ENCODE measurements around the gene ZCCHC7.
"Not testable (repeated sequence)": the region's sequence is repeated elsewhere in the genome, so short reads cannot be mapped to it uniquely, and the experiment has no call there.

The ZCCHC7 gene

DNA sequence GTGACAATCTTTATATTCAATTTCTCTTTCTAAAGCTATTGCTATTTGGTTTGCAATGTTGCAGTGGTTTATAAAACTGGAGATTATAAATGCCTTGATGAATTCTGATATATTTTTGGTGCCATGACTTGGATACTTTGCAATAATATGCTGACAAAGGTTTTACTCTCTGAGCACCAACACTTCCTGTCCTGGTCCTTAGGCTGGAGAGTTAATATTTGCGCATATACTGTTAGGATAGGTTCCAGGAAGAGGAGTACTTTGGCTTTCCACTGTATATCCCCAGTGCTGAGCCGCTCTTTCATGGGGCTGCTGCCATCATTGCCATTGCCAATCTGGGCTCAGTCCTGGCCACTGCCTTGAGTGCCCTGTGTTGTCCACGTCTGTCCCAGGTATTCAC, 139.6 kb downstream of the ZCCHC7 start:
- DNase-seq, result no peak

DNA sequence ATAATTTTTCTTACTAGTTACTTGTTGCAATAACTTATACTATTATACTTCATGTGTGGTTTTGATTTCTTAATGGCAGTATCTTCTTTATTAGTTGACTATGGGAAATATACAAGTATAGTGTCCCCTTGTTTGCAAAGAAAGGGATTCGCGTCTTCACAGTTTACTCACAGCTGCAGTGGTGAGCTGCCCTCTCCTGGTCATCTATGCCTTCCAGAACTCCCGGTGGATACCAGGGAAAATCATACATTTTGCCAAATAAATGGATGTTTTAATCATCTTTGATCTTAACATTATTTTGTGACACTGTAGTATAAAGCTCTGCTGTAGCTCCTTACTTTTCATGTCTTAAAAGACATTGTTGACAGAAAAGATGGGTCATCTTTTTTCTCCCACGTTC, 142.0 kb downstream of the ZCCHC7 start:
- no peak for DNase-seq

GRCh38 chr9:37264539-37264938, 144.2 kb downstream of the ZCCHC7 start:
- no peak for DNase-seq

- no peak for DNase-seq
These were observed 146.3 kb downstream of the ZCCHC7 start for GRCh38 chr9:37266630-37267029.

GRCh38 chr9:37269221-37269620, 148.8 kb downstream of the ZCCHC7 start:
- DNase-seq, result no peak

DNA sequence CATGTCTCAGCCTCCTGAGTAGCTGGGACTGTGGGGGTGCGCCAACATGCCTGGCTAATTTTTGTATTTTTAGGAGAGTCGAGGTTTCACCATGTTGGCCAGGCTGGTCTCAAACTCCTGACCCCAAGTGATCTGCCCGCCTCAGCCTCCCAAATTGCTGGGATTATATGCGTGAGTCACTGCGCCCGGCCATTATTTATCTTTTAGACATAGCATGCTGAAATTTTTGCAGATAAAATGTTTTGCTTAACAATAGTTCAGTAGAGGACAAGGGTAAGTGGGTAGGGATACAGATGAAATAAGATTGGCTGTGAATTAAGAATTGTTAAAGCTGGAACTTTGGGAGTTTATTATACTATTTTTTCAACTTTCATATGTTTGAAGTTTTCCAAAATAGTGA, 151.3 kb downstream of the ZCCHC7 start:
- DNase-seq, result no peak

DNA sequence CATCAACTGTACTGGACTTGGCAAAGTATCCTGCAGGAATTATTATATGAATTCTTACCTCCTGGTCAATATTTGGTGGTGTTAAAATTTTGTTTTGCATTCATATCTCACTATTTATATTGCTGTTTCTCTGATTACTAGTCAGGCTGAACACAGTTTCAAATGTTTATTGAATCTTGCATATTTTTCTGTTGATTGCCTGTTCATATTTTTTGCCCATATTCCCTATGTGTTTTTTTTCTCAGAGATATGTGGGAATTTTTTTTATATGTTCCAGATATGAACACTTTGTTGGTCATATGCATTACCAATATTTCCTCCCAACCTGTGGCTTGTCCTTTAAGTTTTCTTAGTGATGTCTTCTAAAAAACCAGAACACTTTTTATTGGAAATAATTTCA, 153.2 kb downstream of the ZCCHC7 start:
- DNase-seq, result no peak

- no peak for DNase-seq
These were observed 161.2 kb downstream of the ZCCHC7 start for GRCh38 chr9:37281541-37281940.

DNA sequence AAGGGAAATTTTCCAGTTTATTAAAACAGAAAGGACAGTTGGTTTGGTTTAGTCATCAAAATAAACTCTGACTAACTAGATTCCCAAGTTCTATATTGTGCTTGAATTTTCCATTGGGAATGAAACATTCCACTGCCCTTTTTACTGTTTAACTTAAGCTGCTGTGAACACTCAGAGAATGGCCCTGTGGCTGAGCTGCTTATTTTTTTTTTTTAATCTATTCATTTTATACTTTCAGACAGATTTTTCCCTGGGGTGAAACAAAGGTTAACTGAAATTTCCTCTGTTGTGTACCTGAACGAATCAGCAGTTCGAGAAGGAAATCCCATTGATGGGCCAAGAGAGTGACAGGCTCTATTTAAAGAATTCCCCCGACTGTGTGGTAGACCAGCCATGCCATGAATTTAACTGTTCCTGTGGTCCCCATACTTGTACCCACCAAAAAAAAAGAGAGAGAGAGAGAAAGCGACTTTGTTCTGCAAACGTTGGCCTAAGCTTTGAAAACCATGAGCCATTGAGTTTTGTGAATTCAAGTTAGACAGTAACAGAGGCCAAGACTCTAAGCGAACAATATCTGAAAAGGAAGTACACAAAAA, 163.5 kb downstream of the ZCCHC7 start:
- DNase-seq, result no peak

DNA sequence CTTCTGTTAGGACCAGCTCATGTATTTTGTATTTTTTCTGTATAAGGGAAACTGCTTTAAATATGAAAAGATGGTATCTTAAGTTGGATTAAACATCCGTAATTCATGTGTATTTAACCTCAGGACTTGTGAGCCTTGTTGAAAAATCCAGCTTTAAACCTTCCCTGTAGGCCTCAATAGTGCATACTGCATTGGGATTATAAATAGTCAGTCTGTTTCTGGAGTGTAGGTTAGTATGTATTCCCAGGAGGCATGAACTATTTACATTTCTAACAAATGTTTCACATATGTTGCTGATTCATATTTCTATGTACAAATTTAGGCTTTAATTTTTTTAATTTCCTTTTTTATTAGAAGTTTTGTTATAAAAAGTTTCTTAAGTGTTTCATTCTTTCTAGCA, 164.3 kb downstream of the ZCCHC7 start:
- DNase-seq, result no peak

DNA sequence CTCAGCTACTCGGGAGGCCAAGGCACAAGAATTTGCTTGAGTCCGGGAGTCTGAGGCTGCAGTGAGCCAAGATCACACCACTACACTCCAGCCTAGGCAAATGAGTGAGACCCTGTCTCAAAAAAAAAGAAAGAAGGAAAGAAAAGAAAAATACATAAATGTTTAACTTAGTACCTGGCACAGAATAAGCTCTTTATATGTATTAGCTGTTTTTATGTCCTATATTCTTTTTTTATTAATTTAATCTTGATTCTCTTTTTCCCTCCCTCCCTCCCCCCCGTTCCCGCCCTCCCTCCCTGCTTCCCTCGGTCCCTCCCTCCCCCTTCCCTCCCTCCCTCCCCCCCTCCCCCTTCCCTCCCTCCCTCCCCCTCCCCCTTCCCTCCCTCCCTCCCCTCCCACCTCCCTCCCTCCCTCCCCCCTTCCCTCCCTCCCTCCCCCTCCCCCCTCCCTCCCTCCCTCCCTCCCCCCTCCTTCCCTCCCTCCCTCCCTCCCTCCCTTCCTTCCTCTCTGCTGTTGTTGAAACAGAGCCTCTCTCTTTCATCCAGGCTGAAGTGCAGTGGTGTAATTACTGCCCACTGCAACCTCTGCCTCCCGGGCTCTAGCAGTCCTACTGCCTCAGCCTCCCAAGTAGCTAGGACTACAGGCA, 166.3 kb downstream of the ZCCHC7 start:
- no peak for DNase-seq

DNA sequence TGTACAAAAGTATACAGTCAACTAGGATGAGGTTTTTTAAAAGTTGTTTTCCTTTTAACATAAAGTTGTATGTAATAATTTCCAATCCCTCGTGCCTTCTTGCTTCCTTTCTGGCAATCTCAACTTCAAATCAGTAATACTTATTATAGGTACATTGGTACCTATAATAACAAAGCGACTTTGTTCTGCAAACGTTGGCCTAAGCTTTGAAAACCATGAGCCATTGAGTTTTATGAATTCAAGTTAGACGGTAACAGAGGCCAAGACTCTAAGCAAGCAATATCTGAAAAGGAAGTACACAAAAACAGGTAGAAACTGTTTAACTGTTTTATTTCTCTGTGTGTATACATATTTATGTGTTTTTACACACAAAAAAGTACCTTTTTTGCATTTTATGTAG, 166.9 kb downstream of the ZCCHC7 start:
- DNase-seq, result no peak

GRCh38 chr9:37289631-37290030, 169.3 kb downstream of the ZCCHC7 start:
- no peak for DNase-seq

DNA sequence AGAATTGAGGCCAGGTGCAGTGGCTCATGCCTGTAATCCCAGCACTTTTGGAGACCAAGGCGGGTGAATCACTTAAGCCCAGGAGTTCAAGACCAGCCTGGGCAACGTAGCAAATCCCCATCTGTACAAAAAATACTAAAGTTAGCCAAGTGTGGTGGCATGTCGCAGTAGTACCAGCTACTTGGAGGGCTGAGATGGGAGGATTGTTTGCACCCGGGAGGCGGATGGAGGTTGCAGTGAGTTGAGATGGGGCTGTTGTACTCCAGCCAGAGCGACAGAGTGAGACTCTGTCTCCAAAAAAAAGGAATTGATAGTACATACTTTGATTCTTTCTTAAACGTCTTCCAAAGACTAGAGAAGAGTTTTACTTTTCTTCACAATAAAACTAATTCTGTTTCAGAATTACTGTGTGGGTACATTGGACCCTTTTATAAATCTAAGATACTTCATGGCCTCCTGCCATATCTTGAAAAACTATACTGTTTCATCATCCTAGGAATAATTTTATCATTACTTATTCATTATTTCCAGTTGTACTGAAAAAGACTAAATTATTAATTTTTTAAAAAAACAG, 170.1 kb downstream of the ZCCHC7 start:
- no peak for DNase-seq

- no peak for DNase-seq
These were observed 170.6 kb downstream of the ZCCHC7 start for GRCh38 chr9:37290940-37291485.

DNA sequence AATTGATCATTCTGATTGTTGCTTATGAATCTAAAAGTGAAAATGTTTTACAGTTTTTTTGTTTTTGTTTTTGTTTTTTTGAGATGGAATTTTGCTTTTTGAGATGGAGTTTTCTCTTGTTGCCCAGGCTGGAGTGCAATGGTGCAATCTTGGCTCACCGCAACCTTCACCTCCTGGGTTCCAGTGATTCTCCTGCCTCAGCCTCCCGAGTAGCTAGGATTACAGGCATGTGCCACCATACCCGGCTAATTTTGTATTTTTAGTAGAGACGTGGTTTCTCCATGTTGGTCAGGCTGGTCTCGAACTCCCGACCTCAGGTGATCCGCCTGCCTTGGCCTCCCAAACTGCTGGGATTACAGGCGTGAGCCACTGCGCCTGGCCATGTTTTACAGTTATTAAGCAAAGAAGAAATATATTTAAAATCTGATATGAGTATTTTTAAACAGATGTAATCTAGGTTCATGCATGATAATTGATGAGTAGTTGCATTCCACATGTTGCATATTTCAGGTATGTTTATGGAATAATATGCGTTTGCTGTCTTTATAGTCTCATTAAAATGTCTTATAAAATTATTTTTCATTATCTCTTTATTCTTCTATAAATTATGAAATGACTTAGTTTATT, 171.4 kb downstream of the ZCCHC7 start:
- not testable (repeated sequence) for DNase-seq

DNA sequence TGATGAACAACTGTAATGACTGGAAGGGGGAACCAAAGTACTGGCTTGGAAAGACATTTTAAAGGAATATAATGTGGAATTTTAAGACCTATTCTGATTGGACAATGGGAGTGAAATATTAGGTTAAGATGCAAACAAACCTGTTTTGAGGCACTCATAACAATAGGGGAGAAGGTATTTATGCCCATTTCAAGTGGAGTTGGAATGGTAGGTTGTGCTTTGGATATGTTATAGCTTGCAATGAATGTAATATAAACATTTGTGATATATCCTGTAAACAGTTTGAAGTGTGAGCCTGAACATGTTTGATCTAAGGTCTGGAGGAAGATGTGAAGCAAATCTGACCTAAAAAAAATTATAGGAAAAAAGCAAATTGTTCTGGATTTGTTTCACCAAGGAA, 172.5 kb downstream of the ZCCHC7 start:
- no peak for DNase-seq

DNA sequence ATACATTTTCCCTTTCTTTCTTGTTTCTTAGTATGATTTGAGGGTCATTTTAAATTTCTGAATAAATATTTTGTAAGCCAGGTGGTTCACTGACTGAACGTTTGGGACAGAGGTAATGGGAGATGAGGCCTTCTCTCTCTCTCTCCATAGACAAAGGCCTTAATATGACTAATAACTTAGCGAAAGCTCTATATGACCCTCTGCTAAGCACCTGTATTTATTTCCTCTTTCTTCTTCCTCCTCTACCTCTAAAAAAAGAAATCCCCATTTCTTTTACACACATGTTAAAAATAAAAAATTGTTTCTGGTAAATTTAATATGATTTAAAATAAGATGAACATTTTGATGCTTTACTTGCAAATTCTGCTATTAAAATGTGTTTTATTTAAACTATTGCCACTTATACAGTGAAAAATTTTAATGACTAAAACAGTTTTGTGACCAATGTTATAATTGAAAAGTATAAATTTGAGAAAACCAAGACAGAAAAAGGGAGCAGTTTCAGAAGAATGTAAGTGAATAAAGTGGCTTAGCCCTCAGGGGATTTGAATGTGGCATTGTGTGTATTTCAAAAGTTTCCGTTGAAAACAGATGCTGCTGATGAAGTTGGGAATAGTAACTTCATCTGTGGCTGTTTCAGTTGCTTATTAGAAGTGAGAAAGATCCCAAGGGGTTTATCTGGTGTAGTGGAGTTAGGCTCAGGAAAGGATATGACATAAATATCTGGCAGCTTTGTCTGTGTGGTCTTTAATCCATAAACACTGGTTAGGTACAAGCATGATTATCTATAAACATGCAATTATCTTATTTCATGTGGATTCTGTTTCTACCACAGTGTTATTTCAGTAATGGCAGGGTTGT, 173.5 kb downstream of the ZCCHC7 start:
- no peak for DNase-seq

- no peak for DNase-seq
These were observed 174.8 kb downstream of the ZCCHC7 start for GRCh38 chr9:37295178-37295577.

DNA sequence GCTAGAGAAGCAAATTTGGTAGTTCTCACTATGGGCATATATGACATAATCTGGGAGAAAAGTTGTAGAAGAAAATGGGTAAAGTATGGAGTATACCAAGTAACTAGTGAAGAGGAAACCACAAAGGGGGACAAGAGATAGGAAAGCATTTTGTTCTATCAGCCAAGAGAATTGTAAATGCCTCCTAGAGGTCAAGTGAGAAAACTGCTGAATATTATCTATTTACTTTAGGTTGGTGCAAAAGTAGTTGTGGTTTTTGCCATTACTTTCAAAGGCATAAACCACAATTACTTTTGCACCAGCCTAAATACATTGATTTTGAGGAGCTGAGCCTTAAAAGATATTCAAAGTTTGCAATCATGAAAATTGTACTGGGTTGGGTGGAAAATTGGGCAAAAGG, 175.4 kb downstream of the ZCCHC7 start:
- no peak for DNase-seq

DNA sequence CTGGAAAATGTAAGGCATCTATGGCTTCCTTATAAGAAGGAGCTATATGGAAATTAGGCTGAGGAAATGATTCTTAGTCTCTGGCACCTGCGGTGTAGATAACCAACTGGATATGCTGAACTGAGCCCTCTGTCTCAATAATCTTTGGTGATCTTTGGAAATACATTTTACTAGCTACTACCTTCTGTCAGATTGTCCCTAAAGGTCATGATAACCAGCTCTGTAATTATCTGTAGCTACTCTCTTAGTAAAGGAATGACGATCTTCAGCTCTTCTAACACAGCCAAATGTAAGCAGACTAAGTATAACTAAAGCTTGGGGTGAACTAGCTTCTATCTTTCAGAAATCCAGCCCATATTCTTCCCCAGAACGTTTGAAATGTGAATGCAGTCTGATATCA, 177.2 kb downstream of the ZCCHC7 start:
- DNase-seq, result no peak

DNA sequence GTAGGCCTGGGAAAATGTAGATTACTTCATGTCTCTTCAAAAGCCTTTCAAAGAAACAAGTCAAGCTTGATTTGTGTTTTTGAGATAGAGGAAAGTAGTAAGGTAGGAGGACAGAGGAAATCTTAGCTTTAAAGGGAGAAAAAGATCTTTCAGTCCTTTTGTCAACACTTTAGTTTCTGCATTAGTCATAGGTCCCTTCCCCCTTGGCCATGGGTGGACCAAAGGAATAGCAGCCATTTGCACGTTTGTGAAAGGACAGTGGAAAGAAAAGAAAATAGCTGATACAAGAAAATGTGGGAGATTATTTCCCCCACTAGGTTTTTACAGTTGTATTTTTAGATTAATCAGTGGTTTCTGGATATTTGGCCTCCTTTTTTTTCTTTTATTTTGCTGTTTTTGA, 180.2 kb downstream of the ZCCHC7 start:
- DNase-seq, result no peak

Data from activated naive CD4-positive, alpha-beta T cell (primary cell).